ENCODE measurements around the gene ADGRL3.

ADGRL3 gene

GRCh38 chr4:61428950-61429349 is 228.8 kb downstream of the ADGRL3 start:
- DNase-seq (ENCODE audit: low read depth): no peak
- TF ChIP-seq CTCF (IDR thresholded peaks at IDR 0.05; ENCODE audit: insufficient read depth, low read depth, low read length, missing control alignments): no peak

GRCh38 chr4:61431131-61431530 is 231.0 kb downstream of the ADGRL3 start:
- no peak overlapping the region for H3K4me3 ChIP-seq (ENCODE audit: low read depth, low read length)
- no peak for DNase-seq (ENCODE audit: low read depth)
- TF ChIP-seq CTCF (IDR thresholded peaks at IDR 0.05; ENCODE audit: insufficient read depth, low read depth, low read length, missing control alignments): no peak

More at GRCh38 chr4:61428950-61429349, 228.8 kb downstream of the ADGRL3 start:
- H3K4me3 ChIP-seq (ENCODE audit: low read depth, low read length): no peak overlapping the region

GRCh38 chr4:61437923-61438322 is 237.8 kb downstream of the ADGRL3 start:
- DNase-seq (ENCODE audit: low read depth): no peak
- no peak overlapping the region for H3K4me3 ChIP-seq (ENCODE audit: low read depth, low read length)
- TF ChIP-seq CTCF (IDR thresholded peaks at IDR 0.05; ENCODE audit: insufficient read depth, low read depth, low read length, missing control alignments): no peak

- no peak for DNase-seq (ENCODE audit: low read depth)
- no peak for TF ChIP-seq CTCF (IDR thresholded peaks at IDR 0.05; ENCODE audit: insufficient read depth, low read depth, low read length, missing control alignments)
- no peak overlapping the region for H3K4me3 ChIP-seq (ENCODE audit: low read depth, low read length)
Measured at GRCh38 chr4:61440321-61440720, 240.2 kb downstream of the ADGRL3 start.

- no peak for DNase-seq (ENCODE audit: low read depth)
- no peak for TF ChIP-seq CTCF (IDR thresholded peaks at IDR 0.05; ENCODE audit: insufficient read depth, low read depth, low read length, missing control alignments)
Measured at GRCh38 chr4:61442936-61443335, 242.8 kb downstream of the ADGRL3 start.

GRCh38 chr4:61443813-61444510 is 243.8 kb downstream of the ADGRL3 start:
- DNase-seq (ENCODE audit: low read depth): no peak
- no peak for TF ChIP-seq CTCF (IDR thresholded peaks at IDR 0.05; ENCODE audit: insufficient read depth, low read depth, low read length, missing control alignments)
- no peak overlapping the region for H3K4me3 ChIP-seq (ENCODE audit: low read depth, low read length)

More at GRCh38 chr4:61442936-61443335, 242.8 kb downstream of the ADGRL3 start:
- no peak overlapping the region for H3K4me3 ChIP-seq (ENCODE audit: low read depth, low read length)
